Measurements from ENCODE around the gene C5AR1.

- no peak for TF ChIP-seq CTCF (IDR thresholded peaks at IDR 0.05; ENCODE audit: low read depth, low read length, missing input control)
- TF ChIP-seq YY1 (IDR thresholded peaks at IDR 0.05): no peak
- TF ChIP-seq HNF4G (IDR thresholded peaks at IDR 0.05): no peak
- no peak for TF ChIP-seq ATF3 (IDR thresholded peaks at IDR 0.05)
These were observed 54.3 kb downstream of the C5AR1 start for GRCh38 chr19:47363758-47364531.

All from liver (tissue), 3 donors.